Gastrocnemius medialis (tissue), 4 donors: ENCODE results near the gene PDGFRB. TPM values are rescaled to one million over a fixed set of nuclear protein-coding genes. Genes with fewer than 3 reads are reported as not detected.

Experiments
- ATAC-seq, 2 donors: fragments of 150-250 bp; one replicate each; pipeline ENCODE4 v1.9.1; 2016
- DNase-seq, 2 donors: peaks; one replicate each; pipeline ENCODE4 v3.0.0-alpha.2; 2019
- H3K27ac ChIP-seq, 4 donors: fragments of 200-600 bp; sonication (generic); 1 replicate in 1 of 4; 2 replicates in 3 of 4; pipeline ENCODE4 v1.5.1; 2016 to 2018; ENCODE audit warnings: mild to moderate bottlenecking in 2 of 4, moderate library complexity in 1 of 4
- H3K27me3 ChIP-seq, 3 donors: fragments of 200-600 bp; sonication (generic) in 2 of 3; 1 replicate in 1 of 3; 2 replicates in 2 of 3; pipeline versions ENCODE4 v1.5.1 to v1.6.0; 2016 to 2019; ENCODE audit warnings: mild to moderate bottlenecking in 1 of 3, moderate library complexity in 1 of 3
- H3K36me3 ChIP-seq, 2 donors: fragments of 200-600 bp; sonication (generic) in 1 of 2; one replicate each; pipeline ENCODE4 v1.5.1; 2017 to 2018
- H3K4me1 ChIP-seq, 2 donors: fragments of 200-600 bp; sonication (generic) in 1 of 2; one replicate each; pipeline ENCODE4 v1.5.1; 2016 to 2017; ENCODE audit warnings: mild to moderate bottlenecking in 2 of 2
- H3K4me3 ChIP-seq, 4 donors: fragments of 200-600 bp; sonication (generic) in 3 of 4; 1 replicate in 1 of 4; 2 replicates in 3 of 4; pipeline ENCODE4 v1.5.1; 2016 to 2019; ENCODE audit warnings: mild to moderate bottlenecking in 2 of 4
- H3K9me3 ChIP-seq, 3 donors: fragments of 200-600 bp; sonication (generic) in 2 of 3; 1 replicate in 1 of 3; 2 replicates in 2 of 3; pipeline ENCODE4 v1.5.1; 2016 to 2019
- POLR2A ChIP-seq, 2 donors: fragments of 450-650 bp; IDR thresholded peaks; one replicate each; pipeline ENCODE4 v1.6.1; 2017; ENCODE audit warnings: antibody characterized with exemption in 2 of 2, mild to moderate bottlenecking in 2 of 2, moderate library complexity in 2 of 2
- in situ Hi-C, 4 donors: fragments of 200-750 bp; cut with MboI; loops; one replicate each; pipeline versions ENCODE4 v1.15.0 to v1.8.0; 2017; ENCODE audit warnings: low sequenced_read_pairs in 4 of 4
- intact Hi-C: fragments of 100-400 bp; cut with DNase I; formaldehyde crosslinking; loops from one replicate; pipeline ENCODE4 v1.15.1; 2023; ENCODE audit warnings: low total_unique reads
- total RNA-seq, 4 donors: library from RNA; depleted of rRNA; stranded (reverse); fragments of >200 nt; gene quantifications; one replicate each; pipeline versions ENCODE4 v1.1.0 to v1.2.3, GENCODE V29; 2016
- TF ChIP-seq, protein P1 (sequence below), 5 experiments: fragments of 450-650 bp in 3 of 5; fragments of 200-600 bp in 2 of 5; sonication (generic) in 2 of 5; IDR thresholded peaks in 4 of 5; conservative IDR thresholded peaks in 1 of 5; 1 replicate in 4 of 5; 2 replicates in 1 of 5; pipeline ENCODE4 v1.5.1; 2016 to 2019; ENCODE audit warnings: antibody characterized with exemption in 5 of 5, mild to moderate bottlenecking in 3 of 5, moderate library complexity in 3 of 5

Gene PDGFRB
- total RNA-seq, 4 donors from 2014 or later = 27.9 to 58.4 (median 52.5) TPM

DNA sequence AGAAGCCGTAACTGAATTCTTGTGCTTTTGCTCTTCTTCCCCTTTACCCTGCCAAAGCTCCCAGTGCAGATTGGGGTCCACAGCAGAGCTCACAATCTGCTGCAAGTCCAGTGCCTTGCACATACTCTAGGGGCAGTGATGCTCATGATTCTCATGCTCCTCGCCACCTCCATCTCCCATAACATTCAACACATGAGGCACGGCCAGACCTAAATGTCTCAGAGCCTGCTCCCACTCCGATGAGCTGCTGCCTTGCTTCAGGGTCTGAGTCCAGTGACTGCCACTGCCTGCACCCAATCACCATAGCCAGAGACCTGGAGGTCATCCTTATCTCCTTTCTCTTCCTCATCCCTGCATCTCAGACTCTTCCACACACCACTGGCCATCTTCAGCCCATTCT, 79.8 kb downstream of the PDGFRB start:
- no peak for ATAC-seq
- H3K27ac ChIP-seq = no peak overlapping the region
- H3K4me3 ChIP-seq = no peak overlapping the region
- intact Hi-C loops (no loop called here), in situ Hi-C loops (no loop called here)
- H3K27me3 ChIP-seq = no peaks in the 10 kb centered on the region
- H3K9me3 ChIP-seq = no peaks in the 10 kb centered on the region
- no peak for DNase-seq
- no peaks in the 10 kb centered on the region for H3K4me1 ChIP-seq
- no peak for TF ChIP-seq POLR2A (IDR thresholded peaks at IDR 0.05)
- TF ChIP-seq, protein P1, sequence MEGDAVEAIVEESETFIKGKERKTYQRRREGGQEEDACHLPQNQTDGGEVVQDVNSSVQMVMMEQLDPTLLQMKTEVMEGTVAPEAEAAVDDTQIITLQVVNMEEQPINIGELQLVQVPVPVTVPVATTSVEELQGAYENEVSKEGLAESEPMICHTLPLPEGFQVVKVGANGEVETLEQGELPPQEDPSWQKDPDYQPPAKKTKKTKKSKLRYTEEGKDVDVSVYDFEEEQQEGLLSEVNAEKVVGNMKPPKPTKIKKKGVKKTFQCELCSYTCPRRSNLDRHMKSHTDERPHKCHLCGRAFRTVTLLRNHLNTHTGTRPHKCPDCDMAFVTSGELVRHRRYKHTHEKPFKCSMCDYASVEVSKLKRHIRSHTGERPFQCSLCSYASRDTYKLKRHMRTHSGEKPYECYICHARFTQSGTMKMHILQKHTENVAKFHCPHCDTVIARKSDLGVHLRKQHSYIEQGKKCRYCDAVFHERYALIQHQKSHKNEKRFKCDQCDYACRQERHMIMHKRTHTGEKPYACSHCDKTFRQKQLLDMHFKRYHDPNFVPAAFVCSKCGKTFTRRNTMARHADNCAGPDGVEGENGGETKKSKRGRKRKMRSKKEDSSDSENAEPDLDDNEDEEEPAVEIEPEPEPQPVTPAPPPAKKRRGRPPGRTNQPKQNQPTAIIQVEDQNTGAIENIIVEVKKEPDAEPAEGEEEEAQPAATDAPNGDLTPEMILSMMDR (IDR thresholded peaks at IDR 0.05 in 4 of 5, conservative IDR thresholded peaks at IDR 0.05 in 1 of 5) = no peak
- H3K36me3 ChIP-seq = no peaks in the 10 kb centered on the region

DNA sequence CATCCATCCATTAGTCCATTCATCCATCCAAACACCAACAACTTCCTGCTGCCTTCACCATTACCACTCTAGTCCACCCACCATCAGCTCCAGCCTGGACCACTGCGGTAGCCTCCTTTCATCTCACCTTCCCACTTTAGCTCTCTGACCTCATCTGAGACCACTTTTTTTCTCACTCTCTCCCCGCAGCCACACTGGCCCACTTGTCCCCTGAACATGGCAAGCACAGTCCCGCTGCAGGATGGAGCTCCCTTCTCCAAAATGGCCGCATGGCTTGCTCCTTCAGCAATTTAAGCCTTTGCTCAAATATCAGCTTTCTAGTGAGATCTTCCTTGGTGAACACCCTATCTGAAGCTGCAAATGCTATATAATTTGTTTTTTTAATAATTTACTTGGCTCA, 80.4 kb downstream of the PDGFRB start:
- Histone ChIP-seq H3K4me1 (no peaks in the 10 kb centered on the region), H3K27me3 (no peaks in the 10 kb centered on the region), H3K36me3 (no peaks in the 10 kb centered on the region), H3K4me3 (no peak overlapping the region), H3K9me3 (no peaks in the 10 kb centered on the region), H3K27ac (no peak overlapping the region)
- in situ Hi-C loops (no loop called here), intact Hi-C loops (no loop called here)
- ATAC-seq (no peak), DNase-seq (no peak)
- TF ChIP-seq POLR2A (IDR thresholded peaks at IDR 0.05) = no peak
- TF ChIP-seq, protein P1 (IDR thresholded peaks at IDR 0.05 in 4 of 5, conservative IDR thresholded peaks at IDR 0.05 in 1 of 5) = no peak

- TF ChIP-seq, protein P1 (IDR thresholded peaks at IDR 0.05 in 4 of 5, conservative IDR thresholded peaks at IDR 0.05 in 1 of 5) = no peak
- no peak for TF ChIP-seq POLR2A (IDR thresholded peaks at IDR 0.05)
- no peak for ATAC-seq
- in situ Hi-C loops (no loop called here), intact Hi-C loops (no loop called here)
- no peak overlapping the region for H3K4me3 ChIP-seq
- no peaks in the 10 kb centered on the region for H3K27me3 ChIP-seq
- no peaks in the 10 kb centered on the region for H3K4me1 ChIP-seq
- no peaks in the 10 kb centered on the region for H3K9me3 ChIP-seq
- no peak for DNase-seq
- no peak overlapping the region for H3K27ac ChIP-seq
- H3K36me3 ChIP-seq = no peaks in the 10 kb centered on the region
These were observed 82.0 kb downstream of the PDGFRB start for GRCh38 chr5:150073677-150074076.

GRCh38 chr5:150073086-150073625, 82.5 kb downstream of the PDGFRB start:
- H3K4me1 ChIP-seq = no peaks in the 10 kb centered on the region
- TF ChIP-seq, protein P1 (IDR thresholded peaks at IDR 0.05 in 4 of 5, conservative IDR thresholded peaks at IDR 0.05 in 1 of 5) = no peak
- TF ChIP-seq POLR2A (IDR thresholded peaks at IDR 0.05) = no peak
- DNase-seq (no peak), ATAC-seq (no peak)
- in situ Hi-C loops (no loop called here), intact Hi-C loops (no loop called here)
- H3K36me3 ChIP-seq = no peaks in the 10 kb centered on the region
- H3K4me3 ChIP-seq = no peak overlapping the region
- no peak overlapping the region for H3K27ac ChIP-seq
- no peaks in the 10 kb centered on the region for H3K9me3 ChIP-seq
- H3K27me3 ChIP-seq = no peaks in the 10 kb centered on the region

DNA sequence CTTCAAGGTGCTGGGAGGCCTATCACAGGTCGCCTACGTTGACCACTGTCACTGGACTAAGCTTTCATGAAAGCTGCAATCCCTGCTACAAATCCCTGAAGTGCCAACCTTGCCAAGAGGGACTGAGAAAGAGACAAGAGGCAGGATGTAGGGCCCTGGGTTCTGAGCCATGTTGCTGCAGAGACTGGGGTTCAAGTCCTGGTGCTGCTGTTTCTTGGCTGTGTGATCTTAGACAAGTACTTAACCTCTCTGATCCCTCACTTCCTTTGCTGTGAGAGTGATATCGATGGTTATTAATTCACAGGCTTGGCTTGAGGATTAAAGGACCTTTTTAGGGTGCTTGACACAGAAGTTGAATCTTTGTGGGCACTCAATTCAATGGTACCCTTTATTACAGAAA, 84.8 kb downstream of the PDGFRB start:
- no peaks in the 10 kb centered on the region for H3K27me3 ChIP-seq
- DNase-seq = no peak
- H3K27ac ChIP-seq = no peak overlapping the region
- in situ Hi-C loops (no loop called here), intact Hi-C loops (no loop called here)
- H3K4me3 ChIP-seq = no peak overlapping the region
- no peaks in the 10 kb centered on the region for H3K36me3 ChIP-seq
- H3K4me1 ChIP-seq = no peaks in the 10 kb centered on the region
- no peak for TF ChIP-seq POLR2A (IDR thresholded peaks at IDR 0.05)
- TF ChIP-seq, protein P1 (IDR thresholded peaks at IDR 0.05 in 4 of 5, conservative IDR thresholded peaks at IDR 0.05 in 1 of 5) = no peak
- H3K9me3 ChIP-seq = no peaks in the 10 kb centered on the region
- no peak for ATAC-seq
